Ovary (tissue), 9 donors: Measurements from ENCODE around the gene MTM1. TPM values are rescaled to one million over a fixed set of nuclear protein-coding genes. Genes with fewer than 3 reads are reported as not detected.

Experiments used
- DNase-seq, 5 donors: peaks; one replicate each; pipeline ENCODE4 v3.0.0-alpha.2; 2019 to 2020
- H3K27ac ChIP-seq, 2 donors: fragments of 200-600 bp; one replicate each; pipeline versions ENCODE4 v1.5.1 to v1.8.0; 2019 to 2022
- H3K27me3 ChIP-seq: fragments of 200-600 bp; one replicate; pipeline ENCODE4 v1.8.0; 2022
- H3K36me3 ChIP-seq: fragments of 200-600 bp; sonication (generic); one replicate; pipeline ENCODE4 v1.5.1; 2019
- H3K4me1 ChIP-seq: one replicate; pipeline ENCODE4 v1.8.1; 2013; ENCODE audit warnings: mild to moderate bottlenecking, moderate library complexity; ENCODE audit not compliant: insufficient read depth
- H3K4me3 ChIP-seq: fragments of 200-600 bp; sonication (generic); one replicate; pipeline ENCODE4 v1.5.1; 2017
- H3K9me3 ChIP-seq, 2 donors: fragments of 200-600 bp in 1 of 2; sonication (generic) in 1 of 2; one replicate each; pipeline versions ENCODE4 v1.5.1 to v1.8.1; 2013 to 2019; ENCODE audit warnings: mild to moderate bottlenecking in 1 of 2, moderate library complexity in 1 of 2
- EP300 ChIP-seq: sonication (generic); formaldehyde crosslinking; IDR thresholded peaks from one replicate; pipeline ENCODE4 v1.6.1; 2017; ENCODE audit warnings: antibody characterized with exemption
- POLR2A ChIP-seq: fragments of 450-650 bp; IDR thresholded peaks from one replicate; pipeline ENCODE4 v1.6.1; 2017; ENCODE audit warnings: antibody characterized with exemption, mild to moderate bottlenecking, moderate library complexity
- WGBS, 3 donors: extraction: QIAGEN DNeasy Blood & Tissue Kit in 1 of 3; methylation state at CpG; one replicate each; pipeline versions ENCODE4 v1.1.5 to v1.1.7; 2013 to 2017; 5-methylcytosine and 5-hydroxymethylcytosine counted together
- intact Hi-C, 4 donors: fragments of 100-400 bp; cut with DNase I; formaldehyde crosslinking; loops; one replicate each; pipeline versions ENCODE4 v1.11.0 to v1.15.1; 2022 to 2023
- polyA plus RNA-seq, 2 donors: library from polyadenylated mRNA; stranded (reverse); fragments of 200-250 nt in 1 of 2; fragments of 350-450 nt in 1 of 2; fragmentation: Illumina TruSeq in 1 of 2; extraction: RNeasy Lipid Tissue Mini Kit (QIAGEN cat#74804) in 1 of 2; gene quantifications; one replicate each; pipeline ENCODE4 v1.2.3, GENCODE V29; 2013 to 2014
- total RNA-seq, 7 donors: library from RNA; depleted of rRNA in 2 of 7; stranded (reverse); fragments of >200 nt in 2 of 7; fragmentation: NEBNext Ultra II Directional in 3 of 7; extraction: Animal tissue kit (Norgen Biotek cat#: 25700) in 3 of 7; gene quantifications; one replicate each; pipeline versions ENCODE4 v1.1.0 to v1.2.4, GENCODE V29; 2016 to 2023
- TF ChIP-seq, protein P1 (sequence below), 3 donors: fragments of 450-650 bp in 2 of 3; fragments of 200-600 bp in 1 of 3; IDR thresholded peaks; one replicate each; pipeline versions ENCODE4 v1.5.1 to v1.8.0; 2016 to 2022; ENCODE audit warnings: antibody characterized with exemption in 3 of 3, mild to moderate bottlenecking in 1 of 3
- donor health status: DM: no; HTN: no; CAD: no; lungs with moderate emphysema.
- donor health status: DM: no; HTN: no; CAD: no.
- donor health status: Bipolar disorder and iron deficiency.
- donor health status: DM: yes; HTN: yes; CAD: no.
- donor health status: DM: no; HTN: no; CAD: no.
- donor health status: DM: yes; HTN: yes; CAD: no.

MTM1 gene
- total and polyA plus RNA-seq, 9 donors, result 8.8 to 28.3 (median 23.4) TPM

DNA sequence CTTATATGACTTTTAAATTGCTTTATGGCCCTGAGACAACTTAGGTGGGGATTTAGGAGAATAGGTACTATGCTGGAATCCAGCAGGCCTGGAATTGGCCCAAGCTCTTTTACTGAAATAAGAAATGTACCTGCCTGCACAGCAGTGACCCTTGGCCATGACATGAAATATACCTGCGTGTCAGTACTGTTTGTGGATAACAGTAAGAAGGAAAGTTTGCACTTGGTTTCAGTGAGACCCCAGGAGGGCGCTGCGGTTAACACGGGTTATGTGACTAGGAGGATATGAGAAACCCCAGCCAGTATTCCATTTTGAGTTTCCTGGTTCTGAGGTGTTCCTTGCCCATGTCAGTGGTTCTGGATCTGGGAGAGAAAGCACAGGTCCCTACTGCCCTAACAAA is 5.3 kb downstream of the MTM1 start:
- H3K36me3 ChIP-seq, result no peaks in the 10 kb centered on the region
- no peaks in the 10 kb centered on the region for H3K9me3 ChIP-seq
- H3K4me3 ChIP-seq, result no peak overlapping the region
- H3K4me1 ChIP-seq, result peaks cover 3% of the 10 kb centered on the region
- no peak overlapping the region for H3K27ac ChIP-seq
- no peak for DNase-seq
- intact Hi-C loops, result loop anchor here in 1 of 4 donors (10.0 kb wide), 1 partner anchor 209 kb away; the partner anchor contains the start of gene MAMLD1
- H3K27me3 ChIP-seq, result no peaks in the 10 kb centered on the region
- TF ChIP-seq POLR2A (no peak), EP300 (no peak)
- TF ChIP-seq, protein P1, sequence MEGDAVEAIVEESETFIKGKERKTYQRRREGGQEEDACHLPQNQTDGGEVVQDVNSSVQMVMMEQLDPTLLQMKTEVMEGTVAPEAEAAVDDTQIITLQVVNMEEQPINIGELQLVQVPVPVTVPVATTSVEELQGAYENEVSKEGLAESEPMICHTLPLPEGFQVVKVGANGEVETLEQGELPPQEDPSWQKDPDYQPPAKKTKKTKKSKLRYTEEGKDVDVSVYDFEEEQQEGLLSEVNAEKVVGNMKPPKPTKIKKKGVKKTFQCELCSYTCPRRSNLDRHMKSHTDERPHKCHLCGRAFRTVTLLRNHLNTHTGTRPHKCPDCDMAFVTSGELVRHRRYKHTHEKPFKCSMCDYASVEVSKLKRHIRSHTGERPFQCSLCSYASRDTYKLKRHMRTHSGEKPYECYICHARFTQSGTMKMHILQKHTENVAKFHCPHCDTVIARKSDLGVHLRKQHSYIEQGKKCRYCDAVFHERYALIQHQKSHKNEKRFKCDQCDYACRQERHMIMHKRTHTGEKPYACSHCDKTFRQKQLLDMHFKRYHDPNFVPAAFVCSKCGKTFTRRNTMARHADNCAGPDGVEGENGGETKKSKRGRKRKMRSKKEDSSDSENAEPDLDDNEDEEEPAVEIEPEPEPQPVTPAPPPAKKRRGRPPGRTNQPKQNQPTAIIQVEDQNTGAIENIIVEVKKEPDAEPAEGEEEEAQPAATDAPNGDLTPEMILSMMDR (IDR thresholded peaks at IDR 0.05), result no peak
- WGBS, 3 donors, result 54 to 68% (median 62%) methylated on average over 4 of the region's 4 CpGs

DNA sequence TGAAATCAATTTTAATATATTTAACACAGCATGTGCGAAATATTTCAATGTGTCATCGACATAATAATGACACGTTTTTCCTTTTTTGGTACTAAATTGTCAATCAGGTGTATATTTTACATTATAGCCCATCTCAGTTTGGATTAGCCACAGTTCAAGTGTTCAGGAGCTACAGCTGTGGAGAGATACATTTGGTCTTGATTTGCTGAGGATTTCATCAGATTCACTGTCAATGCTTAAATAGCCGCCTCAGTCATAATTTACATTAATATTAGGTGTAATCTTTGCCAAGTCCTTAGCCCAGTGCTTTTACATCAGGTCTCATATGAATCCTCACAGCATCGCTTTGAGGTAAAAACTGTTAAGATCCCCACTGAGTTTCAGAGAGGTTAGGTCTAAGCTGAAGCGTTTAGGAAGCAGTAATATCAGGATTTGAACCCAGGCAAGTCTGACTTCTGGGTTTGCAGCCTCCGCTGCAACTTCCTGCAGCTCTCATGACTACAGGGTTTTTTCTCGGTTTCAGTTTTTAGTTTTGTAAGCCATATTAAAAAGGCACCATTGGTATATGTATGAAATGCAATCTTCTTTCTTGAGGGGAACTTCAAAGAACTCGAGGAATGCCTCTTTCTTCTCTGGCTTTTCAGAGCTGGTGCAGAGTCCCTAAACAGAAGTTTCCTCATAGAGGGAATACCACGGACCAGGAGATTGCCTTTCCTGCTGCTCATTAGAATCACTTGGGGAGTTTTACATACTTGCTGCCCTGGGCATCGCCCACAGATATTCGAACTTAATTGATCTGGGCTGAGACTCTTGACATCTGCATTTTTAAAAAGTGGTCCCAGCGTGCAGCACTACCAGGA is 6.4 kb downstream of the MTM1 start:
- Histone ChIP-seq H3K27ac (no peak overlapping the region), H3K4me3 (no peak overlapping the region), H3K36me3 (no peaks in the 10 kb centered on the region), H3K27me3 (no peaks in the 10 kb centered on the region), H3K9me3 (no peaks in the 10 kb centered on the region), H3K4me1 (peaks cover 3% of the 10 kb centered on the region)
- TF ChIP-seq, protein P1 (IDR thresholded peaks at IDR 0.05), result no peak
- no peak for TF ChIP-seq POLR2A
- TF ChIP-seq EP300, result no peak
- DNase-seq, result no peak
- 48 to 59% (median 57%) methylated on average over 13 of the region's 13 CpGs for WGBS, 3 donors
- intact Hi-C loops, result loop anchor here in 1 of 4 donors (10.0 kb wide), 1 partner anchor 210 kb away; the partner anchor contains the start of gene MAMLD1

DNA sequence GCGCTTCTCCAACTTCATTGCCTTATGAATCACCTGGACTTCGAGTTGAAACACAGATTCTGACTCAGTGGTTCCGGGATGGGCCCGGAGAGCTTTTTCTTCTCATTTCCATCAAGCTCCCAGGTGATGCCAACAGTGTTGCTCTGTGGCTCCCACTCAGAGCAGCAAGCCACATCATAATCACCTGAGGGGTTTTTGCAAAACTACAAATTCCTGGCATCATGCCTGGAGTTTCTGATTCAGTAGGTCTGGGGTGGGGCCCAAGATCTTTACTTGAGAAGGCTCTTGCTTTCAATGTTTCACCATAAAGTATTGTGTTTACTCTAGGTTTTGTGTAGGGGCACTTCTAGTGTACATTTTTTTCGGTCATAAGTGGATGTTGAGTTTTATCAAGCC is 7.0 kb downstream of the MTM1 start:
- WGBS, 3 donors, result 64 to 69% (median 66%) methylated on average over 5 of the region's 5 CpGs
- Histone ChIP-seq H3K27me3 (no peaks in the 10 kb centered on the region), H3K4me1 (peaks cover 2% of the 10 kb centered on the region), H3K27ac (no peak overlapping the region), H3K9me3 (no peaks in the 10 kb centered on the region), H3K4me3 (no peak overlapping the region), H3K36me3 (no peaks in the 10 kb centered on the region)
- no peak for TF ChIP-seq EP300
- TF ChIP-seq, protein P1 (IDR thresholded peaks at IDR 0.05), result no peak
- TF ChIP-seq POLR2A, result no peak
- intact Hi-C loops, result loop anchor here in 1 of 4 donors (10.0 kb wide), 1 partner anchor 211 kb away; the partner anchor contains the start of gene MAMLD1
- DNase-seq, result no peak

DNA sequence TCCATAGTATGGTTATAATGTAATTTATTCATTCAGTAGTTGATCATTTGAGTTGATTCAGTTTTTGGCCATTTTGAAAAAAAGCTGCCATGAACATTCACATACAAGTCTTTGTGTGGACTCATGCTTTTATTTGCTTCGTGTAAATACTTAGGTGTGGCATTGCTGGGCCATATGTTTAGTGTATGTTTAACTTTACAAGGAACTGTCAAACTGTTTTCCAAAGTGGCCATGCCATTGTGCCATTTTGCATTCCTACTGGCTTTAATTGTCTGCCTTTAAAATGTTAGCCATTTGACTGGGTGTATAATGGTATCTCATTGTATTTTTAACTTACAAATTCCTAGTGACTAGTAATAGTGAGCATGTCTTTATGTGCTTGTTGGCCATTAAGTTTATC is 8.8 kb downstream of the MTM1 start:
- Histone ChIP-seq H3K36me3 (no peaks in the 10 kb centered on the region), H3K4me1 (peaks cover 1% of the 10 kb centered on the region), H3K9me3 (no peaks in the 10 kb centered on the region), H3K4me3 (no peak overlapping the region), H3K27me3 (no peaks in the 10 kb centered on the region), H3K27ac (no peak overlapping the region)
- DNase-seq, result no peak
- intact Hi-C loops, result loop anchor here in 1 of 4 donors (10.0 kb wide), 1 partner anchor 212 kb away; the partner anchor contains the start of gene MAMLD1
- TF ChIP-seq EP300 (no peak), POLR2A (no peak)
- TF ChIP-seq, protein P1 (IDR thresholded peaks at IDR 0.05), result no peak
- WGBS, 3 donors, result 57 to 61% (median 61%) methylated on average over 1 of the region's 1 CpG
